ENCODE data around the gene GNL1. TPM values are rescaled to one million over a fixed set of nuclear protein-coding genes. Genes with fewer than 3 reads are reported as not detected.

GNL1 gene, protein sequence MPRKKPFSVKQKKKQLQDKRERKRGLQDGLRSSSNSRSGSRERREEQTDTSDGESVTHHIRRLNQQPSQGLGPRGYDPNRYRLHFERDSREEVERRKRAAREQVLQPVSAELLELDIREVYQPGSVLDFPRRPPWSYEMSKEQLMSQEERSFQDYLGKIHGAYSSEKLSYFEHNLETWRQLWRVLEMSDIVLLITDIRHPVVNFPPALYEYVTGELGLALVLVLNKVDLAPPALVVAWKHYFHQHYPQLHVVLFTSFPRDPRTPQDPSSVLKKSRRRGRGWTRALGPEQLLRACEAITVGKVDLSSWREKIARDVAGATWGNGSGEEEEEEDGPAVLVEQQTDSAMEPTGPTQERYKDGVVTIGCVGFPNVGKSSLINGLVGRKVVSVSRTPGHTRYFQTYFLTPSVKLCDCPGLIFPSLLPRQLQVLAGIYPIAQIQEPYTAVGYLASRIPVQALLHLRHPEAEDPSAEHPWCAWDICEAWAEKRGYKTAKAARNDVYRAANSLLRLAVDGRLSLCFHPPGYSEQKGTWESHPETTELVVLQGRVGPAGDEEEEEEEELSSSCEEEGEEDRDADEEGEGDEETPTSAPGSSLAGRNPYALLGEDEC
- total RNA-seq (2022) (68.4 and 81.3 TPM in 2 replicates), Bru-seq, nascent RNA (percentile 77 among the genes with signal in this experiment), BruChase-seq, experiment 1, labeled RNA remaining after a 6-hour chase (percentile 95 among the genes with signal in this experiment), BruChase-seq, experiment 2, labeled RNA remaining after a 2-hour chase (percentile 91 among the genes with signal in this experiment)
- long read RNA-seq, full-length matches to known transcripts = 53 of 71 reads
- long read RNA-seq, partial matches to known transcripts = 10 of 71 reads
- long read RNA-seq, other reads (novel, unspliced or antisense) = 8 of 71 reads

DNA sequence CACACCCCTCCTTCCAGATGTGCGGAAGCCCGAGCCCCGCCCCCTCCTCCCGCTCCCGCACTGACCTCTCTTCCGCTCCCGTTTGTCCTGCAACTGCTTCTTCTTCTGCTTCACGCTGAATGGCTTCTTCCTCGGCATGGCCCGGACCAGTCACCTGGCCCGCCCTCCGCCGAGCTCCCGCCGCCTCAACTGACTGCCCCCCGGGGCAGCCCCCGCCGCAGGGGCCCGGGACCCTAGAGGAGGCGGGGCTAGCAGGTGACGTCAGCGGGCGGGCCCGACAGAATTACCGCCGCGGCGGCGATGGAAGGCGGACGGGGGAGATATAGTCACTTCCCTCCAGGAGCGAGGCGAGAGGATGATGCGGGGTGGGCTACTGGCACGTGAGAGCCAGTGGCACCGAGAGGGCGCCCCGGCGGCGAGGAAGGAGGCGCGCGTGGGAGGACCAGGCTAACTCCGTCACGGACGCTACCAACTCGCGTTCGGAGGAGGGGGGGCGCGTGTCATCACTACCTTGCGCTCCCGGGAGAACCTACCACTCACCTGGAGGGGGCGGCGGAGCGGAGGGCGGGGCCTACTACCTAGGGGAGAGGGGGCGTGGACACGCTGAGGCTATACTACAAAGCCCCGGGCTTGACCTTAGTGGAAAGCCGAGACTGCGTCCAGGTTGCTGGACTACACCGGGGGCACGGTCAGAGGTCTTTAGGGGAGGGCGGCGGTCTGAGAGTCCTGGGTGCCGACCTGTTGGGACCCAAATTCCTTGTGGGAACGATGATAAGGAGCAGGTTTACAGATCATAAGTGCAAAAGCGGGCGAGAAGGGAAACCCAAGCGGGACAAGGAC lies at the start of gene GNL1:
GNL1 (minus strand) TSS at position 424 of the 840 bp plus-strand sequence; CDS start at position 138, 286 bp downstream.
- Mint-ChIP-seq H3K27ac (ENCODE audit: unreplicated experiment) (peak within 1 kb of the TSS; percentile 97), H3K4me1 (ENCODE audit: low read depth, unreplicated experiment) (peaks cover 25% of the 10 kb centered on the region), H3K36me3 (ENCODE audit: insufficient read depth, unreplicated experiment) (peaks cover 58% of the 10 kb centered on the region), H3K27me3 (ENCODE audit: unreplicated experiment) (no peaks in the 10 kb centered on the region), H3K4me3 (ENCODE audit: low read depth, unreplicated experiment) (peak within 1 kb of the TSS; percentile 91), H3K9me3 (ENCODE audit: low read depth, unreplicated experiment) (no peaks in the 10 kb centered on the region)
- CTCF ChIA-PET = interaction anchor here (1.1 to 2.8 kb wide), 3 partner anchors 12 to 15 kb away, joined by 4 to 8 read pairs (median 5); partner anchors contain the start of gene ABCF1
- peak; percentile 99 for DNase-seq
- intact Hi-C loops (cut with micrococcal nuclease; ENCODE audit: unreplicated experiment) = no loop called here
- BruUV-seq (replicated peaks) = no TSS peak
- TF ChIP-seq, protein P1, sequence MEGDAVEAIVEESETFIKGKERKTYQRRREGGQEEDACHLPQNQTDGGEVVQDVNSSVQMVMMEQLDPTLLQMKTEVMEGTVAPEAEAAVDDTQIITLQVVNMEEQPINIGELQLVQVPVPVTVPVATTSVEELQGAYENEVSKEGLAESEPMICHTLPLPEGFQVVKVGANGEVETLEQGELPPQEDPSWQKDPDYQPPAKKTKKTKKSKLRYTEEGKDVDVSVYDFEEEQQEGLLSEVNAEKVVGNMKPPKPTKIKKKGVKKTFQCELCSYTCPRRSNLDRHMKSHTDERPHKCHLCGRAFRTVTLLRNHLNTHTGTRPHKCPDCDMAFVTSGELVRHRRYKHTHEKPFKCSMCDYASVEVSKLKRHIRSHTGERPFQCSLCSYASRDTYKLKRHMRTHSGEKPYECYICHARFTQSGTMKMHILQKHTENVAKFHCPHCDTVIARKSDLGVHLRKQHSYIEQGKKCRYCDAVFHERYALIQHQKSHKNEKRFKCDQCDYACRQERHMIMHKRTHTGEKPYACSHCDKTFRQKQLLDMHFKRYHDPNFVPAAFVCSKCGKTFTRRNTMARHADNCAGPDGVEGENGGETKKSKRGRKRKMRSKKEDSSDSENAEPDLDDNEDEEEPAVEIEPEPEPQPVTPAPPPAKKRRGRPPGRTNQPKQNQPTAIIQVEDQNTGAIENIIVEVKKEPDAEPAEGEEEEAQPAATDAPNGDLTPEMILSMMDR (IDR thresholded peaks at IDR 0.05; ENCODE audit: unreplicated experiment) = no peak

DNA sequence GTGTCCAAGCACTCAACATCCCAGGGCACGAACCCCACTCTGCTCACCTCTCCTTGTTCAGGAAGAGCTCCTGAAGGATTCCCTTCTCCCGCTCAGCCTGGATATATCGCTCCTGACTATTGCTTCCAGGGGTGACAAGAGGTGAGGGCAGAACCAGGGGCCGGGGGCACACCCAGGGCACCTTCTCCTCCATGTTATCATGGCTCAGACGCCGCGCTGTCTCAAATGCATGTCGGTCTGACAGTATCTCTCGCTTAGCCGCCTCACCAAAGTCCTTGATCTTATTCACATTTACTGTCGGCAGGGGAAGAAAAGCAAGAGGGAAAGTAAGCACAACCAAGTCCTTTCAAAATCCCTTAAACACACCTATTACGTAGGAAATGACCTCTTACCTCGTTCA lies 47.7 kb upstream of the GNL1 start:
- intact Hi-C loops (cut with micrococcal nuclease; ENCODE audit: unreplicated experiment) = no loop called here
- H3K27ac Mint-ChIP-seq (ENCODE audit: unreplicated experiment) = no peak overlapping the region
- no peaks in the 10 kb centered on the region for H3K9me3 Mint-ChIP-seq (ENCODE audit: low read depth, unreplicated experiment)
- peaks cover 100% of the 10 kb centered on the region for H3K36me3 Mint-ChIP-seq (ENCODE audit: insufficient read depth, unreplicated experiment)
- no peak overlapping the region for H3K4me3 Mint-ChIP-seq (ENCODE audit: low read depth, unreplicated experiment)
- DNase-seq = no peak
- TF ChIP-seq, protein P1 (IDR thresholded peaks at IDR 0.05; ENCODE audit: unreplicated experiment) = no peak
- CTCF ChIA-PET = no interaction called here
- TSS peak; percentile 2 for BruUV-seq (replicated peaks)
- peaks cover 7% of the 10 kb centered on the region for H3K4me1 Mint-ChIP-seq (ENCODE audit: low read depth, unreplicated experiment)
- H3K27me3 Mint-ChIP-seq (ENCODE audit: unreplicated experiment) = no peaks in the 10 kb centered on the region

DNA sequence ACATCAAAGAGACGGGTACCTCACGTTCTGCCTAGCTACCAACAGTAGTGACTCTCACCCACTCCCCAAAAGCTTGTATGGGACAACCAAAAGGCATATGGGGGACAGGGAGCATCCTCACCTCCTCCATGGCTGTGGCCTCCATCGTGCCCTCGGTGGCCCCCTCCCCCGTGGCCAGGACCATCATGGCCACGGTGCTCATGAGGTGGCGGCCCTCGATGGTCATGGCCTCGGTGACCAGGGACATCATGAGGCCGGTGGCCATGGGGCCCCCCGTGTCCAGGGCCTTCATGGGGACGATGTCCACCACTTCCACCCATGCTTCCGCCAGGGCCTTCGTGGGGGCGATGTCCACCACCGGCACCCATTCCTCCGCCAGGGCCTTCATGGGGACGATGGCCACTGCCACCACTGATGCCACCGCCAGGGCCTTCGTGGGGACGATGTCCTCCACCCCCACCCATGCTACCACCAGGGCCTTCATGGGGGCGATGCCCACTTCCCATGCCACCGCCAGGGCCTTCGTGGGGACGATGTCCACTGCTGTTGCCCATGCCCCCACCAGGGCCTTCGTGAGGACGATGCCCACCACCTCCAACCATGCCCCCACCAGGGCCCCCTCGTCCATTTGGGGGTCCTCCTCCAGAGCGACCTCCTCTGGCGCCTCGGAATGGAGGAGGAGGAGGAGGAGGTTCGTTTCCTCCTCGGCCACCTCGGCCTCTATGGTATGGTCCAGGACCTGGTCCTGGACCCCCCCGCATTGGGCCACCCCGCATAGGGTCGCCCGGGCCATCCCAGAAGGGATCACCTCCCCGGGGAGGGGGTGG lies 45.7 kb upstream of the GNL1 start:
- Mint-ChIP-seq H3K4me3 (ENCODE audit: low read depth, unreplicated experiment) (no peak overlapping the region), H3K9me3 (ENCODE audit: low read depth, unreplicated experiment) (no peaks in the 10 kb centered on the region), H3K4me1 (ENCODE audit: low read depth, unreplicated experiment) (no peaks in the 10 kb centered on the region), H3K27me3 (ENCODE audit: unreplicated experiment) (no peaks in the 10 kb centered on the region), H3K36me3 (ENCODE audit: insufficient read depth, unreplicated experiment) (peaks cover 99% of the 10 kb centered on the region), H3K27ac (ENCODE audit: unreplicated experiment) (peak overlapping the region; percentile 35)
- intact Hi-C loops (cut with micrococcal nuclease; ENCODE audit: unreplicated experiment) = no loop called here
- DNase-seq = no peak
- CTCF ChIA-PET = no interaction called here
- TF ChIP-seq, protein P1 (IDR thresholded peaks at IDR 0.05; ENCODE audit: unreplicated experiment) = no peak
- no TSS peak for BruUV-seq (replicated peaks)

Data from Calu3 (cell line).